ENCODE results near the gene SMIM27. TPM values are rescaled to one million over a fixed set of nuclear protein-coding genes. Genes with fewer than 3 reads are reported as not detected.

Gene SMIM27
- total and polyA plus RNA-seq, 2 of the 4 experiments (the other 2 are of a cell fraction) = 1.1 to 3.4 TPM

DNA sequence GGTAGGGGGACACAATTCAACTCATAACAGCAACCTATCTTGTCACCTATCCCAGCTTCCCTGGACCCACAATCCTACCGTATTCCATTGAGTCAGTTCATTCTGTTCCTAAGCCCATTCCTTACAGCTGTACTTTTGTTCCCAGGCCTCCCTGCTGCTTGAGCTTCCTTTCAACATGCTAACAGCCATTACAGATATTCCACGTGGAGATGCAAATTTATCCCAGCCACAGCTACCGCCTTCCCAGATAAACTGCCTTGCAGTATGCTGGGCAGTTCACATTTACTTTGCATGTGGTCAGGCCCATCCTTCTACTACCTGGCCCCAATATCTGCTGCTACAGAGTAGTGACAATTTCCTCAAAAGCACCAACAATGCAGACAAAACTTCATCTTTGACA, 49.1 kb upstream of the SMIM27 start:
- in situ Hi-C loops (cut with MboI; ENCODE audit: low sequenced_read_pairs) = no loop called here

More for the DNA sequence above, 49.1 kb upstream of the SMIM27 start:
- Histone ChIP-seq H3K36me3 (ENCODE audit: control insufficient read depth, insufficient read depth, low read length) (peaks cover 5% of the 10 kb centered on the region; the same call in 1 of the 2 replicates), H3K18ac (ENCODE audit: low read depth, low read length) (no peak overlapping the region), H4K5ac (ENCODE audit: low read depth, low read length) (no peak overlapping the region), H3K9me1 (ENCODE audit: insufficient read depth, low read length) (0 out of 2 replicates have a peak, but pooled peaks cover under 1% of the 10 kb centered on the region), H3K4me1 (ENCODE audit: control insufficient read depth, insufficient read depth, low read length) (no peaks in the 10 kb centered on the region), H4K91ac (ENCODE audit: insufficient read depth, low read depth, low read length) (no peak overlapping the region), H2BK5ac (ENCODE audit: low read depth, low read length, poor library complexity, severe bottlenecking) (no peak overlapping the region), H3K14ac (replicated peaks; ENCODE audit: low read depth, low read length) (no peak overlapping the region), H3K27ac (ENCODE audit: insufficient read depth, low read length) (no peak overlapping the region), H2AK9ac (replicated peaks; ENCODE audit: low read depth, low read length, poor library complexity) (no peak overlapping the region), H3K9me3 (ENCODE audit: control insufficient read depth, insufficient read depth, low read length) (no peaks in the 10 kb centered on the region), H3K23ac (ENCODE audit: low read depth, low read length) (no peak overlapping the region), H3K4me3 (ENCODE audit: insufficient read depth, low read depth, low read length) (no peak overlapping the region), H3K27me3 (ENCODE audit: control insufficient read depth, insufficient read depth, low read length) (no peaks in the 10 kb centered on the region), H3K4ac (ENCODE audit: low read depth, low read length) (no peak overlapping the region), H4K8ac (ENCODE audit: low read depth in 2 of 2, low read length in 2 of 2) (no peak overlapping the region), H2BK20ac (ENCODE audit: low read depth, low read length) (no peak overlapping the region), H2AFZ (replicated peaks; ENCODE audit: low read length, poor library complexity) (no peak overlapping the region), H3K56ac (ENCODE audit: extremely low read depth, insufficient read depth, low read length) (no peak overlapping the region), H3K4me2 (ENCODE audit: low read depth, low read length) (no peak overlapping the region), H3K9ac (ENCODE audit: low read depth, low read length) (no peak overlapping the region), H4K20me1 (ENCODE audit: insufficient read depth, low read length) (no peaks in the 10 kb centered on the region; the same call in 1 of the 2 replicates), H3K79me1 (ENCODE audit: low read depth in 1 of 2, low read length in 2 of 2) (peaks cover 13 to 19% of the 10 kb centered on the region in 2 experiments; a peak in 3 of 4 replicates), H2BK15ac (ENCODE audit: low read depth, low read length) (no peak overlapping the region), H2AK5ac (ENCODE audit: low read depth, low read length) (no peak overlapping the region), H2BK120ac (ENCODE audit: low read depth, low read length) (no peak overlapping the region)
- TF ChIP-seq CHD1 (IDR thresholded peaks at IDR 0.05; ENCODE audit: low read depth, low read length) (no peak), SMC3 (IDR thresholded peaks at IDR 0.05; ENCODE audit: low read depth, low read length) (no peak), RAD21 (IDR thresholded peaks at IDR 0.05; ENCODE audit: low read length) (no peak), CTCF (conservative IDR thresholded peaks at IDR 0.05; ENCODE audit: low read depth, low read length) (no peak), CEBPB (IDR thresholded peaks at IDR 0.05; ENCODE audit: low read depth, low read length) (no peak), POLR2A (IDR thresholded peaks at IDR 0.05; ENCODE audit: low read depth, low read length) (no peak), BHLHE40 (IDR thresholded peaks at IDR 0.05; ENCODE audit: low read depth, low read length) (no peak), NFE2L2 (IDR thresholded peaks at IDR 0.05; ENCODE audit: low read depth, low read length) (no peak), MXI1 (IDR thresholded peaks at IDR 0.05; ENCODE audit: borderline replicate concordance, low read depth, low read length) (no peak), RFX5 (IDR thresholded peaks at IDR 0.05; ENCODE audit: low read depth, low read length) (no peak), MAZ (IDR thresholded peaks at IDR 0.05; ENCODE audit: borderline replicate concordance, low read depth, low read length) (no peak), RCOR1 (IDR thresholded peaks at IDR 0.05; ENCODE audit: insufficient replicate concordance, low read length) (no peak)
- TF ChIP-seq, protein P1, sequence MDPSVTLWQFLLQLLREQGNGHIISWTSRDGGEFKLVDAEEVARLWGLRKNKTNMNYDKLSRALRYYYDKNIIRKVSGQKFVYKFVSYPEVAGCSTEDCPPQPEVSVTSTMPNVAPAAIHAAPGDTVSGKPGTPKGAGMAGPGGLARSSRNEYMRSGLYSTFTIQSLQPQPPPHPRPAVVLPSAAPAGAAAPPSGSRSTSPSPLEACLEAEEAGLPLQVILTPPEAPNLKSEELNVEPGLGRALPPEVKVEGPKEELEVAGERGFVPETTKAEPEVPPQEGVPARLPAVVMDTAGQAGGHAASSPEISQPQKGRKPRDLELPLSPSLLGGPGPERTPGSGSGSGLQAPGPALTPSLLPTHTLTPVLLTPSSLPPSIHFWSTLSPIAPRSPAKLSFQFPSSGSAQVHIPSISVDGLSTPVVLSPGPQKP (IDR thresholded peaks at IDR 0.05; ENCODE audit: borderline replicate concordance, low read depth, low read length) = no peak
- WGBS, 2 experiments (ENCODE audit: extremely low coverage in 2 of 2, insufficient read length in 1 of 2) = 77% methylated on average over 3 of the region's 3 CpGs; no CpG with 5 or more reads in 1 of the 2 experiments
- no peak for DNase-seq
- BruUV-seq (replicated peaks) = no TSS peak
- no peak for ATAC-seq (ENCODE audit: low read depth)
- ChIA-PET POLR2A (ENCODE audit: unreplicated experiment) (no interaction called here), CTCF (no interaction called here)
- intact Hi-C loops (cut with micrococcal nuclease) = no loop called here
- dilution Hi-C loops (cut with HindIII; ENCODE audit: low sequenced_read_pairs, unreplicated experiment) = no loop called here

Data from IMR-90 (cell line).